Mucosa of rectum (tissue), 2 donors: Measurements from ENCODE around the gene MRRF.

Source experiments
- H3K27ac ChIP-seq, 2 donors: one replicate each; pipeline ENCODE4 v1.7.0; 2013; ENCODE audit warnings: inconsistent platforms in 2 of 2, low read depth in 2 of 2, low read length in 2 of 2
- H3K27me3 ChIP-seq, 2 donors: one replicate each; pipeline ENCODE4 v1.7.0; 2013; ENCODE audit warnings: low read length in 2 of 2; ENCODE audit not compliant: control insufficient read depth in 2 of 2, insufficient read depth in 2 of 2
- H3K36me3 ChIP-seq, 2 donors: one replicate each; pipeline ENCODE4 v1.7.0; 2013; ENCODE audit warnings: low read length in 2 of 2; ENCODE audit not compliant: control insufficient read depth in 2 of 2, insufficient read depth in 2 of 2
- H3K4me1 ChIP-seq, 2 donors: one replicate each; pipeline ENCODE4 v1.7.0; 2013; ENCODE audit warnings: low read length in 2 of 2, mild to moderate bottlenecking in 1 of 2; ENCODE audit not compliant: control insufficient read depth in 2 of 2, insufficient read depth in 2 of 2
- H3K4me3 ChIP-seq, 2 donors: one replicate each; pipeline ENCODE4 v1.7.0; 2013; ENCODE audit warnings: low read length in 2 of 2
- H3K9ac ChIP-seq, 2 donors: one replicate each; pipeline ENCODE4 v1.7.0; 2013; ENCODE audit warnings: low read length in 2 of 2, low read depth in 1 of 2, mild to moderate bottlenecking in 1 of 2
- H3K9me3 ChIP-seq, 2 donors: one replicate each; pipeline ENCODE4 v1.7.0; 2013; ENCODE audit warnings: low read length in 2 of 2; ENCODE audit not compliant: control insufficient read depth in 2 of 2
- donor health status: healthy.
- donor health status: Normal muscosa, but diverticular disease.

MRRF gene

GRCh38 chr9:122274055-122274454, 9.4 kb downstream of the MRRF start:
- no peaks in the 10 kb centered on the region for H3K27me3 ChIP-seq
- H3K4me3 ChIP-seq = no peak overlapping the region
- H3K27ac ChIP-seq = no peak overlapping the region
- H3K9me3 ChIP-seq = no peaks in the 10 kb centered on the region
- H3K36me3 ChIP-seq = peaks cover 19 to 21% of the 10 kb centered on the region in 2 donors
- H3K4me1 ChIP-seq = peaks cover 0 to 2% of the 10 kb centered on the region in 2 donors
- no peak overlapping the region for H3K9ac ChIP-seq

- no peak overlapping the region for H3K27ac ChIP-seq
- H3K36me3 ChIP-seq = peaks cover 22 to 27% of the 10 kb centered on the region in 2 donors
- H3K4me1 ChIP-seq = peaks cover 0 to 2% of the 10 kb centered on the region in 2 donors
- H3K4me3 ChIP-seq = no peak overlapping the region
- H3K9ac ChIP-seq = no peak overlapping the region
- H3K27me3 ChIP-seq = no peaks in the 10 kb centered on the region
- no peaks in the 10 kb centered on the region for H3K9me3 ChIP-seq
Observed at GRCh38 chr9:122276096-122276495, 11.4 kb downstream of the MRRF start.

DNA sequence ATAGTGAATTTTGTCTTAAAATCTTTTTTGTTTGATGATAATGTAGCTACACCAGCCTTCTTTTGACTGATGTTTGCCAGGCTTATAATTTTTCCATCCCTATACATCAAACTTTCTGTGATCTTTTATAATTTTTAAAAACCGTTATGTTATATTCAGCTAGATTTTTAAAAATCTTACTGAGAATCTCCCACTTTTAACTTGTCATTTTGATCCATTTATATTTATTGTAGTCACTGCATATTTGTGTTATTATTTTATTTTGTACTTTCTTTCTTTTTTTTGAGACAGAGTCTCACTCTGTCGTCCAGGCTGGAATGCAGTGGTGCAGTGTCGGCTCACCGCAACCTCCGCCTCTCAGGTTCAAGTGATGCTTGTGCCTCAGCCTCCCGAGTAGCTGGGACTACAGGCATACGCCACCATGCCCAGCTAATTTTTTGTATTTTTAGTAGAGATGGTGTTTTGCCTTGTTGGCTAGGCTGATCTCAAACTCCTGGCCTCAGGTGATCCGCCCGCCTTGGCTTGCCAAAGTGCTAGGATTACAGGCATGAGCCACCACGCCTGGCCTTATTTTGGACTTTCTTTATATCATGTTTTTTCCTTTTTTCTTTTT, 12.7 kb downstream of the MRRF start:
- Histone ChIP-seq H3K9ac (no peak overlapping the region), H3K27ac (no peak overlapping the region), H3K4me1 (peaks cover 0 to 2% of the 10 kb centered on the region in 2 donors), H3K4me3 (no peak overlapping the region), H3K27me3 (no peaks in the 10 kb centered on the region), H3K36me3 (peaks cover 23 to 29% of the 10 kb centered on the region in 2 donors), H3K9me3 (no peaks in the 10 kb centered on the region)

DNA sequence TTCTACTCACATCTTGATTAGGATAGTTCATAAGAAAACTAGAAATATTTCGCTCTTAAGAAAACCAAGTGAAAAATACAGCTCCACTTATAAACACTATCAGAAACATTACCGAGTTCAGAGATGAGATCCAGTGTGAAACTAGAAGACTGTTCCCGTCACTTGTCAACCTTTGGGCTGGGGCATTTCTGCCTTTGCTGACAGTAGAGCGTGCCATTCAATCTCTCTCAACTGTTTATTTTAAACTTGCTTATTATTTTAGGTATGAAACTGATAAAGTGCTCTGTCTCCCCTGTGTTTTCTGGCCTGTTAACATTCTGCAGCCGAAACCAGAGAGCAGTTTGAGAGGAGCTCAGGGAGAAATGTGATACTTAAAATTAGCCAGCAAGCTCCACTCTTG, 16.7 kb downstream of the MRRF start:
- no peaks in the 10 kb centered on the region for H3K4me1 ChIP-seq
- no peaks in the 10 kb centered on the region for H3K27me3 ChIP-seq
- no peak overlapping the region for H3K27ac ChIP-seq
- H3K36me3 ChIP-seq = peaks cover 43 to 48% of the 10 kb centered on the region in 2 donors
- no peak overlapping the region for H3K4me3 ChIP-seq
- H3K9me3 ChIP-seq = no peaks in the 10 kb centered on the region
- no peak overlapping the region for H3K9ac ChIP-seq

GRCh38 chr9:122286764-122287163, 22.1 kb downstream of the MRRF start:
- peaks cover 70 to 71% of the 10 kb centered on the region in 2 donors for H3K36me3 ChIP-seq

DNA sequence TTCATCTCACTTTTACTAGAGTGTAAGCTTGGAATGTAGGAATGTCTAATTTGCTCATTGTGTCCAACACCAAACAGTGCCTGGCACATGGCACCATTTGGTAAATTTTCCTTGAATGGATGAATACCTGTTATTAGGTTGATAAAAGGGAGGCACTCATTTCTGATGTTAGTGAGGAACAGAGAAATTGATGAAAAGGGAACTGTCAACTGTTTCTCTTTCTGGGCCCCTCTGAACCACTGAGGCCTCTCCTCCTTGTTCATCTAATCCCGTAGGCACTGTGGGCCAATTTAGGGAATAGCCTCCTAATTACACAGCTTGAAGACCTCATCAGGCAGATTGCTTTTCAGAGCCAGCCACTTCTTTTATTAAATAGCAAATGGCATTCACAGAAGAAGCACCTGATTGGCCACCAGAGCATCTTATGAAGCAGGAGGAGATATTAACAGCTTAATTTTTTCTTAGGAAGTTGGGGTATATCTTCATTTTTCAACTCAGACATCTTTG, 22.6 kb downstream of the MRRF start:
- H3K9ac ChIP-seq = no peak overlapping the region
- no peak overlapping the region for H3K4me3 ChIP-seq
- no peaks in the 10 kb centered on the region for H3K9me3 ChIP-seq
- H3K27me3 ChIP-seq = no peaks in the 10 kb centered on the region
- H3K36me3 ChIP-seq = peaks cover 71% of the 10 kb centered on the region in 2 donors
- no peaks in the 10 kb centered on the region for H3K4me1 ChIP-seq
- no peak overlapping the region for H3K27ac ChIP-seq

More at GRCh38 chr9:122286764-122287163, 22.1 kb downstream of the MRRF start:
- H3K9me3 ChIP-seq = no peaks in the 10 kb centered on the region
- H3K4me1 ChIP-seq = no peaks in the 10 kb centered on the region
- H3K4me3 ChIP-seq = no peak overlapping the region
- no peak overlapping the region for H3K27ac ChIP-seq
- H3K27me3 ChIP-seq = no peaks in the 10 kb centered on the region
- no peak overlapping the region for H3K9ac ChIP-seq

DNA sequence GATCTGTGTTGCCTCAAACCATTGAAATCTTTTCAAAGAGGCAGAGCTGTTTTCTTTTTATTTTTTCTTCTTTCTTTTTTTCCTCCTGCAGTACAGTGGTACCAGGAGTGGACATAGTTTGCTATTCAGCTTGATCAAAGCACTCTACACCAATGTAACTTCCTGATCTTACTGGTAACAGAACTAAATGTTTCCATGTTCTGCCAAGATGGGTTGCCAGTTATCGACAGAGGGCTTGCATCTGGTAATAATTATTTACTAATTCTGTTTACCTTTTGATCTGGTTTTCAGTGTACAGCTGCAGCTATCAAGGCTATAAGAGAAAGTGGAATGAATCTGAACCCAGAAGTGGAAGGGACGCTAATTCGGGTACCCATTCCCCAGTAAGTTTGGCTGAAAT, 26.8 kb downstream of the MRRF start:
- Histone ChIP-seq H3K27ac (no peak overlapping the region), H3K36me3 (peaks cover 63 to 76% of the 10 kb centered on the region in 2 donors), H3K9me3 (no peaks in the 10 kb centered on the region), H3K4me3 (no peak overlapping the region), H3K9ac (no peak overlapping the region), H3K4me1 (no peaks in the 10 kb centered on the region), H3K27me3 (no peaks in the 10 kb centered on the region)

DNA sequence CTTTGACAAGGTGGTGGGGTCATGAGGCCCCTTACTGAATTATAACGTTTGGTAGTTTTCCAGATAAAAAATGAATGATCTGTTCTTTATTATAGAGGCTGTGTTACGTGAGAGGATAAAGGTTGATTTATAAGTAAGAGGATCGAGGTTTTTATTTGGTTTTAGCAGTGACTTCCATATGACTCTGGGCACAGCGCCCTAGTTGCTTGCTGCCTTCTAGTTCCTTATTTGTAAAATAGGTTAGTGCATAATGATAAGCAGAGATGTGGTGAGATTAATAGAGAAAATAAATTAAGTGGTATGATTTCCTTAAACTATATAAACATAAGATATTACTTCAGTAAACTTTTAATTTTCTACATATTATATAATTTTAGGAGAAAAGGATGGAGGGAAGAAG, 29.8 kb downstream of the MRRF start:
- H3K9me3 ChIP-seq = no peaks in the 10 kb centered on the region
- peaks cover 52 to 63% of the 10 kb centered on the region in 2 donors for H3K36me3 ChIP-seq
- H3K4me1 ChIP-seq = no peaks in the 10 kb centered on the region
- no peaks in the 10 kb centered on the region for H3K27me3 ChIP-seq
- no peak overlapping the region for H3K9ac ChIP-seq
- no peak overlapping the region for H3K27ac ChIP-seq
- H3K4me3 ChIP-seq = no peak overlapping the region

GRCh38 chr9:122297512-122297911, 32.8 kb downstream of the MRRF start:
- Histone ChIP-seq H3K4me1 (no peaks in the 10 kb centered on the region), H3K4me3 (no peak overlapping the region), H3K27me3 (no peaks in the 10 kb centered on the region), H3K9me3 (no peaks in the 10 kb centered on the region), H3K27ac (no peak overlapping the region), H3K9ac (no peak overlapping the region), H3K36me3 (peaks cover 44 to 50% of the 10 kb centered on the region in 2 donors)

- H3K27me3 ChIP-seq = no peaks in the 10 kb centered on the region
- no peaks in the 10 kb centered on the region for H3K4me1 ChIP-seq
- no peak overlapping the region for H3K9ac ChIP-seq
- no peaks in the 10 kb centered on the region for H3K9me3 ChIP-seq
- no peak overlapping the region for H3K27ac ChIP-seq
- H3K36me3 ChIP-seq = peaks cover 34 to 37% of the 10 kb centered on the region in 2 donors
- H3K4me3 ChIP-seq = no peak overlapping the region
Observed at GRCh38 chr9:122302237-122303093, 37.8 kb downstream of the MRRF start.
